ENCODE data around the gene WARS2.

WARS2 gene

GRCh38 chr1:118984086-118984721, 156.2 kb downstream of the WARS2 start:
- DNase-seq (ENCODE audit: low read depth): no peak

DNA sequence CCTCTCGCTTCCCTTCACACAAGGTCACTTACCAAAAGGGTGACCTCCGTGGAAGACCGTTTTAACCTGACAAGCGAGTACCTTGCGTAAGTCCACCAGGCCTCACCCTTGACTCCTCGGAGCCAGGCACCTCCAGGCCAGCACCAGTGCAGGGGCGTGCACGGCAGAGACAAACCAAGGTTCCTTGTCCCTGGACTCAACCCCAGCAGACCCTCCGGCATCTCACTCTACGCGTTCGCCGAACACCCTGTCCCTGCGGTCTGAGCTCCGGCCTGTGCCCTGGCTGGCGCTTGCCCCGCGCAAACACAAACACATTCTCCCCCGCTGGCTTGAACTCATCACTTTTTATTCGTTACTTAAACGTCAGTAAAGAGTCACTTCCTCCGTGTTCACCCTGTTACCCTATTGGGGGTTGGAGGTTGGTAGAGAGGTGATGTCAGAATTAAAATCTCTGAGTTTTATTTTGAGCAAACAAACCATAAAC, 156.9 kb downstream of the WARS2 start:
- DNase-seq (ENCODE audit: low read depth): no peak

DNA sequence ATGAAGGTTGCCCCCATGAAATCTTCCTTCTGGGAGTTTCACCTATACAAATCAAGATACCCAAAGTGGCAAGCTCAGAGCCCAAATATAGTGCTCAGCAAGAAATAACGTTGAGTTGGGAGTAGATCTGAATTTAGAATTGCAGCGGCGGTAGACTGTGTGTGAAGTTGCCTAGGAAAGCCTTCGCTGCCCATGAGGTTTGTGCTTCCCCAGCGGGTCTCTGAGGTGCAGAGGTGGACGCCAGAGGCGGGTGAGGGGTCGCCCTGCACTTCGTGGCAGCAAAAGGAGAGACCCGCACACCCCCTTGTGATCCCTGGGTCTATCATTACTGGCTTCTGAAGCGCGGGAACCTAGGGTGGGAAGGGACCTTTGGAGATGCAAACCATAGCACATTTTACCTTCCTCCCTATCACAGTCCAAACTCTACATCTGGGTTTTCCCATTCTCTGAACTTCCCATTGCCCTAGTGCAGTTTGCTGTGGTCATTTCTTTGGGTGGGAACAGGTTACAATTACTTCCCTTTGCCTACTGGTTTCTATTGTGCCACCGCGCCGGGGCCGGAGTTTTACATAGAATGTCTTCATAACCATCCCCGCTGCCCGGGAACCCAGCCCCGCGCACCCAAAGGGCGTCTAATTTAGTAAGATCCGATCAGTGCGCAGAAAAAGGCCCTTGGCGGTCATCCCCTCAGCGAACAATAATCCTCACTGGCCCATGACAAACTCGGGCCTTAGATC, 157.5 kb downstream of the WARS2 start:
- no peak for DNase-seq (ENCODE audit: low read depth)

- DNase-seq (ENCODE audit: low read depth): no peak
Observed at GRCh38 chr1:118982266-118982665, 158.2 kb downstream of the WARS2 start.

- no peak for DNase-seq (ENCODE audit: low read depth)
Observed at GRCh38 chr1:118981436-118981835, 159.0 kb downstream of the WARS2 start.

All from stimulated activated CD8-positive, alpha-beta memory T cell treated with anti-CD3 and anti-CD28 coated beads, Interleukin-7, amount 100 ng/mL, for 24 hours (primary cell).